Hindlimb muscle (tissue), 1 donor: Measurements from ENCODE around the gene SYT10. TPM values are rescaled to one million over a fixed set of nuclear protein-coding genes. Genes with fewer than 3 reads are reported as not detected.
"Not testable (repeated sequence)": the region's sequence is repeated elsewhere in the genome, so short reads cannot be mapped to it uniquely, and the experiment has no call there.

Experiments used
- DNase-seq: peaks from one replicate; pipeline ENCODE4 v3.0.0-alpha.2; 2013
- polyA plus RNA-seq: library from polyadenylated mRNA; unstranded; fragments of 120-200 nt; gene quantifications from one replicate; pipeline ENCODE4 v1.2.1, GENCODE V29; 2013; ENCODE audit not compliant: insufficient read length

Gene SYT10
- polyA plus RNA-seq, 1 donor = not detected

GRCh38 chr12:33349791-33350190, 89.8 kb downstream of the SYT10 start:
- no peak for DNase-seq

GRCh38 chr12:33331961-33332398, 107.6 kb downstream of the SYT10 start:
- DNase-seq = not testable (repeated sequence)

GRCh38 chr12:33330940-33331339, 108.7 kb downstream of the SYT10 start:
- no peak for DNase-seq
